ENCODE data around the gene BRD9.

Gene BRD9

GRCh38 chr5:876398-877365 lies 15.9 kb downstream of the BRD9 start:
- DNase-seq: no peak

GRCh38 chr5:875931-876330 lies 16.7 kb downstream of the BRD9 start:
- no peak for DNase-seq

GRCh38 chr5:873328-873727 lies 19.3 kb downstream of the BRD9 start:
- no peak for DNase-seq

- DNase-seq: no peak
Observed at GRCh38 chr5:872301-872700, 20.3 kb downstream of the BRD9 start.

GRCh38 chr5:871596-872298 lies 20.9 kb downstream of the BRD9 start:
- no peak for DNase-seq

GRCh38 chr5:870956-871355 lies 21.6 kb downstream of the BRD9 start:
- no peak for DNase-seq

- no peak for DNase-seq
Observed at GRCh38 chr5:868428-869135, 24.0 kb downstream of the BRD9 start.

- peak; percentile 18 to 62 for DNase-seq
Observed at GRCh38 chr5:867300-867870, 25.2 kb downstream of the BRD9 start.

- no peak for DNase-seq
Observed at GRCh38 chr5:865771-866170, 26.8 kb downstream of the BRD9 start.

- no peak for DNase-seq
Observed at GRCh38 chr5:865168-865521, 27.5 kb downstream of the BRD9 start.

- no peak for DNase-seq
Observed at GRCh38 chr5:864492-865167, 28.0 kb downstream of the BRD9 start.

- no peak for DNase-seq
Observed at GRCh38 chr5:863244-863805, 29.3 kb downstream of the BRD9 start.

- DNase-seq: no peak
Observed at GRCh38 chr5:862367-863243, 30.0 kb downstream of the BRD9 start.

GRCh38 chr5:861442-862366 lies 30.9 kb downstream of the BRD9 start:
- no peak for DNase-seq

- DNase-seq: no peak
Observed at GRCh38 chr5:860506-861150, 32.0 kb downstream of the BRD9 start.

GRCh38 chr5:859798-860296 lies 32.8 kb downstream of the BRD9 start:
- no peak for DNase-seq

GRCh38 chr5:859391-859790 lies 33.2 kb downstream of the BRD9 start:
- no peak for DNase-seq

GRCh38 chr5:858726-859125 lies 33.9 kb downstream of the BRD9 start:
- no peak for DNase-seq

All from cerebellar nuclear complex (tissue), 1 donor.